ENCODE results near the gene CASKIN2. TPM values are rescaled to one million over a fixed set of nuclear protein-coding genes. Genes with fewer than 3 reads are reported as not detected.

Gene CASKIN2
- total RNA-seq, 1 donor: 8.0 TPM

- no peak for DNase-seq (ENCODE audit: low read depth)
- TF ChIP-seq CTCF (IDR thresholded peaks at IDR 0.05; ENCODE audit: insufficient read depth, low read length): no peak
- H3K4me3 ChIP-seq (ENCODE audit: low read depth, low read length): no peak overlapping the region
Observed at GRCh38 chr17:75450270-75450669, 65.1 kb downstream of the CASKIN2 start.

Other genes with a start within 250 kb of the CASKIN2 start
- 3.8 and 9.9 TPM in 2 replicates for gene MIF4GD, start 244.3 kb downstream of the CASKIN2 start, total RNA-seq (ENCODE audit: low replicate concordance)
- 8.7 and 11.0 TPM in 2 replicates for gene SLC25A19, start 226.1 kb downstream of the CASKIN2 start, total RNA-seq (ENCODE audit: low replicate concordance)
- gene GRB2, start 109.9 kb downstream of the CASKIN2 start, total RNA-seq (ENCODE audit: low replicate concordance): 54.3 and 57.6 TPM in 2 replicates
- 29.7 and 80.4 TPM in 2 replicates for gene TMEM94, start 58.9 kb downstream of the CASKIN2 start, total RNA-seq (ENCODE audit: low replicate concordance)
- gene TSEN54, start 991 bp upstream of the CASKIN2 start, total RNA-seq (ENCODE audit: low replicate concordance): 8.0 and 11.4 TPM in 2 replicates
- gene LLGL2, start 10.2 kb upstream of the CASKIN2 start, total RNA-seq (ENCODE audit: low replicate concordance): 0.09 TPM in 1 of 2 replicates, not detected in the other
- 1.4 and 16.8 TPM in 2 replicates for gene MYO15B, start 72.3 kb upstream of the CASKIN2 start, total RNA-seq (ENCODE audit: low replicate concordance)
- not detected in 2 replicates for gene SMIM5, start 117.9 kb upstream of the CASKIN2 start, total RNA-seq (ENCODE audit: low replicate concordance)
- 17.6 and 22.2 TPM in 2 replicates for gene RECQL5, start 151.6 kb upstream of the CASKIN2 start, total RNA-seq (ENCODE audit: low replicate concordance)
- 45.8 and 93.8 TPM in 2 replicates for gene SAP30BP, start 151.8 kb upstream of the CASKIN2 start, total RNA-seq (ENCODE audit: low replicate concordance)
- gene ITGB4, start 205.9 kb upstream of the CASKIN2 start, total RNA-seq (ENCODE audit: low replicate concordance): 0.09 and 0.16 TPM in 2 replicates
- 20.6 and 35.9 TPM in 2 replicates for gene GALK1, start 249.7 kb upstream of the CASKIN2 start, total RNA-seq (ENCODE audit: low replicate concordance)

All from fibroblast of the aortic adventitia (primary cell).